IMR-90 (cell line): Measurements from ENCODE around the gene ITPR2.

Experiments
- POLR2A ChIP-seq: IDR thresholded peaks from 2 replicates; pipeline ENCODE4 v1.6.1; 2012; ENCODE audit warnings: mild to moderate bottlenecking, low read depth, low read length
- RAD21 ChIP-seq: IDR thresholded peaks from 2 replicates; pipeline ENCODE4 v1.6.1; 2012; ENCODE audit warnings: low read length, improper control_type of control experiment
- TF ChIP-seq, protein P1 (sequence below): conservative IDR thresholded peaks from 2 replicates; pipeline ENCODE4 v1.5.1; 2012; ENCODE audit warnings: mild to moderate bottlenecking, low read depth, low read length, improper control_type of control experiment
- TF ChIP-seq, protein P2 (sequence below): fragments of 150-350 bp; IDR thresholded peaks from 2 replicates; pipeline ENCODE4 v1.6.1; 2017; ENCODE audit warnings: mild to moderate bottlenecking, antibody characterized with exemption, low read length, low read depth
- TF ChIP-seq, protein P3 (sequence below): fragments of 150-350 bp; IDR thresholded peaks from 2 replicates; pipeline ENCODE4 v1.6.1; 2016; ENCODE audit warnings: low read depth, mild to moderate bottlenecking, low read length, moderate library complexity, borderline replicate concordance

GRCh38 chr12:26528943-26529342 lies 304.1 kb downstream of the ITPR2 start:
- TF ChIP-seq, protein P1, sequence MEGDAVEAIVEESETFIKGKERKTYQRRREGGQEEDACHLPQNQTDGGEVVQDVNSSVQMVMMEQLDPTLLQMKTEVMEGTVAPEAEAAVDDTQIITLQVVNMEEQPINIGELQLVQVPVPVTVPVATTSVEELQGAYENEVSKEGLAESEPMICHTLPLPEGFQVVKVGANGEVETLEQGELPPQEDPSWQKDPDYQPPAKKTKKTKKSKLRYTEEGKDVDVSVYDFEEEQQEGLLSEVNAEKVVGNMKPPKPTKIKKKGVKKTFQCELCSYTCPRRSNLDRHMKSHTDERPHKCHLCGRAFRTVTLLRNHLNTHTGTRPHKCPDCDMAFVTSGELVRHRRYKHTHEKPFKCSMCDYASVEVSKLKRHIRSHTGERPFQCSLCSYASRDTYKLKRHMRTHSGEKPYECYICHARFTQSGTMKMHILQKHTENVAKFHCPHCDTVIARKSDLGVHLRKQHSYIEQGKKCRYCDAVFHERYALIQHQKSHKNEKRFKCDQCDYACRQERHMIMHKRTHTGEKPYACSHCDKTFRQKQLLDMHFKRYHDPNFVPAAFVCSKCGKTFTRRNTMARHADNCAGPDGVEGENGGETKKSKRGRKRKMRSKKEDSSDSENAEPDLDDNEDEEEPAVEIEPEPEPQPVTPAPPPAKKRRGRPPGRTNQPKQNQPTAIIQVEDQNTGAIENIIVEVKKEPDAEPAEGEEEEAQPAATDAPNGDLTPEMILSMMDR: no peak
- TF ChIP-seq, protein P2, sequence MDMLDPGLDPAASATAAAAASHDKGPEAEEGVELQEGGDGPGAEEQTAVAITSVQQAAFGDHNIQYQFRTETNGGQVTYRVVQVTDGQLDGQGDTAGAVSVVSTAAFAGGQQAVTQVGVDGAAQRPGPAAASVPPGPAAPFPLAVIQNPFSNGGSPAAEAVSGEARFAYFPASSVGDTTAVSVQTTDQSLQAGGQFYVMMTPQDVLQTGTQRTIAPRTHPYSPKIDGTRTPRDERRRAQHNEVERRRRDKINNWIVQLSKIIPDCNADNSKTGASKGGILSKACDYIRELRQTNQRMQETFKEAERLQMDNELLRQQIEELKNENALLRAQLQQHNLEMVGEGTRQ: no peak
- TF ChIP-seq, protein P3, sequence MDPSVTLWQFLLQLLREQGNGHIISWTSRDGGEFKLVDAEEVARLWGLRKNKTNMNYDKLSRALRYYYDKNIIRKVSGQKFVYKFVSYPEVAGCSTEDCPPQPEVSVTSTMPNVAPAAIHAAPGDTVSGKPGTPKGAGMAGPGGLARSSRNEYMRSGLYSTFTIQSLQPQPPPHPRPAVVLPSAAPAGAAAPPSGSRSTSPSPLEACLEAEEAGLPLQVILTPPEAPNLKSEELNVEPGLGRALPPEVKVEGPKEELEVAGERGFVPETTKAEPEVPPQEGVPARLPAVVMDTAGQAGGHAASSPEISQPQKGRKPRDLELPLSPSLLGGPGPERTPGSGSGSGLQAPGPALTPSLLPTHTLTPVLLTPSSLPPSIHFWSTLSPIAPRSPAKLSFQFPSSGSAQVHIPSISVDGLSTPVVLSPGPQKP: no peak
- TF ChIP-seq POLR2A: no peak
- TF ChIP-seq RAD21: no peak
